Heart left ventricle (tissue), 13 donors: ENCODE measurements around the gene GPHB5.

Experiments used
- CTCF ChIP-seq, 12 donors: fragments of 200-600 bp; sonication (generic) in 4 of 12; IDR thresholded peaks; one replicate each; pipeline versions ENCODE4 v1.5.0 to v1.8.0; 2018 to 2022; ENCODE audit warnings: antibody characterized with exemption in 12 of 12, mild to moderate bottlenecking in 5 of 12
- POLR2A ChIP-seq, 2 donors: fragments of 450-650 bp; IDR thresholded peaks; one replicate each; pipeline ENCODE4 v1.6.1; 2017; ENCODE audit warnings: antibody characterized with exemption in 2 of 2, mild to moderate bottlenecking in 2 of 2, moderate library complexity in 2 of 2
- donor health status: ischemic (EF 13 %, LVEDD 7.1; RV severe dilation, severe dysfunction).
- donor health status: DM: no; HTN: yes; CAD: no.
- donor health status: DM: no; HTN: no; CAD: no.
- donor health status: ischemic (EF 25% LVEDD 6.9; RV normal size, moderate dysfunction).
- donor health status: ischemic (EF 25% LVEDD 5.7; RV mildly dilated, moderate dysfunction).
- donor health status: ischemic (EF 35%, LVEDD 5.7; RV mildly dilated, moderate dysfunction).
- donor health status: nonischemic (EF 11% LVEDD 7.7; RV severe dilation, severe dysfunction).
- donor health status: DM: yes; HTN: yes; CAD: no.
- donor health status: PGD.
- donor health status: ischemic (EF 29% LVEDD 5.4; RV normal size, mild dysfunction).
- donor health status: nonischemic (EF 23%, LVEDD 6.1; RV moderate dilation, normal function).

GRCh38 chr14:63328787-63329737 lies 10.3 kb upstream of the GPHB5 start:
- TF ChIP-seq CTCF (IDR thresholded peaks at IDR 0.05) (no peak), POLR2A (IDR thresholded peaks at IDR 0.05) (no peak)
